Measurements from ENCODE around the gene REM2. TPM values are rescaled to one million over a fixed set of nuclear protein-coding genes. Genes with fewer than 3 reads are reported as not detected.

REM2 gene
- total RNA-seq, 1 donor from 2014 or later, result 0.79 TPM

DNA sequence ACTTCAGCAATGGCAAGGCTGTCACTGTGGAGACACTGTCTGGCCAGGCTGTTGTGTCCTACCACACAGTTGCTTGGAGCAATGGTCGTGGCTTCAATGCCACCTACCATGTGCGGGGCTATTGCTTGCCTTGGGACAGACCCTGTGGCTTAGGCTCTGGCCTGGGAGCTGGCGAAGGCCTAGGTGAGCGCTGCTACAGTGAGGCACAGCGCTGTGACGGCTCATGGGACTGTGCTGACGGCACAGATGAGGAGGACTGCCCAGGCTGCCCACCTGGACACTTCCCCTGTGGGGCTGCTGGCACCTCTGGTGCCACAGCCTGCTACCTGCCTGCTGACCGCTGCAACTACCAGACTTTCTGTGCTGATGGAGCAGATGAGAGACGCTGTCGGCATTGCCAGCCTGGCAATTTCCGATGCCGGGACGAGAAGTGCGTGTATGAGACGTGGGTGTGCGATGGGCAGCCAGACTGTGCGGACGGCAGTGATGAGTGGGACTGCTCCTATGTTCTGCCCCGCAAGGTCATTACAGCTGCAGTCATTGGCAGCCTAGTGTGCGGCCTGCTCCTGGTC lies 7.2 kb upstream of the REM2 start:
- TF ChIP-seq EZH2 (IDR thresholded peaks at IDR 0.05; ENCODE audit: insufficient read depth, low read length), result no peak
- TF ChIP-seq, protein P1, sequence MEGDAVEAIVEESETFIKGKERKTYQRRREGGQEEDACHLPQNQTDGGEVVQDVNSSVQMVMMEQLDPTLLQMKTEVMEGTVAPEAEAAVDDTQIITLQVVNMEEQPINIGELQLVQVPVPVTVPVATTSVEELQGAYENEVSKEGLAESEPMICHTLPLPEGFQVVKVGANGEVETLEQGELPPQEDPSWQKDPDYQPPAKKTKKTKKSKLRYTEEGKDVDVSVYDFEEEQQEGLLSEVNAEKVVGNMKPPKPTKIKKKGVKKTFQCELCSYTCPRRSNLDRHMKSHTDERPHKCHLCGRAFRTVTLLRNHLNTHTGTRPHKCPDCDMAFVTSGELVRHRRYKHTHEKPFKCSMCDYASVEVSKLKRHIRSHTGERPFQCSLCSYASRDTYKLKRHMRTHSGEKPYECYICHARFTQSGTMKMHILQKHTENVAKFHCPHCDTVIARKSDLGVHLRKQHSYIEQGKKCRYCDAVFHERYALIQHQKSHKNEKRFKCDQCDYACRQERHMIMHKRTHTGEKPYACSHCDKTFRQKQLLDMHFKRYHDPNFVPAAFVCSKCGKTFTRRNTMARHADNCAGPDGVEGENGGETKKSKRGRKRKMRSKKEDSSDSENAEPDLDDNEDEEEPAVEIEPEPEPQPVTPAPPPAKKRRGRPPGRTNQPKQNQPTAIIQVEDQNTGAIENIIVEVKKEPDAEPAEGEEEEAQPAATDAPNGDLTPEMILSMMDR (IDR thresholded peaks at IDR 0.05; ENCODE audit: insufficient read depth, low read depth, low read length), result no peak
- Histone ChIP-seq H4K20me1 (ENCODE audit: insufficient read depth, low read length) (peaks cover 31% of the 10 kb centered on the region), H3K4me1 (ENCODE audit: insufficient read depth, low read length) (peaks cover 6% of the 10 kb centered on the region), H3K4me2 (ENCODE audit: low read length) (no peak overlapping the region), H3K27me3 (ENCODE audit: insufficient read depth, low read length) (no peaks in the 10 kb centered on the region), H3K79me2 (ENCODE audit: insufficient read depth, low read length) (peaks cover 27% of the 10 kb centered on the region), H3K9me3 (ENCODE audit: insufficient read depth, low read depth, low read length) (no peaks in the 10 kb centered on the region), H3K4me3 (ENCODE audit: insufficient read depth, low read depth, low read length) (no peak overlapping the region), H2AFZ (ENCODE audit: low read depth, low read length) (no peak overlapping the region), H3K9ac (ENCODE audit: low read length) (no peak overlapping the region), H3K27ac (ENCODE audit: low read depth, low read length) (no peak overlapping the region), H3K36me3 (ENCODE audit: insufficient read depth, low read length) (peaks cover 18% of the 10 kb centered on the region)
- Mint-ChIP-seq H3K36me3 (ENCODE audit: low read depth, unreplicated experiment) (peaks cover 23% of the 10 kb centered on the region), H3K4me3 (ENCODE audit: unreplicated experiment) (no peak overlapping the region), H3K4me1 (ENCODE audit: low read depth, unreplicated experiment) (peaks cover 5% of the 10 kb centered on the region), H3K27ac (ENCODE audit: unreplicated experiment) (no peak overlapping the region), H3K27me3 (ENCODE audit: low read depth, unreplicated experiment) (no peaks in the 10 kb centered on the region), H3K9me3 (ENCODE audit: unreplicated experiment) (no peaks in the 10 kb centered on the region)
- FAIRE-seq (no peak), DNase-seq (ENCODE audit: low read depth) (no peak)

GRCh38 chr14:22877000-22877501 lies 6.0 kb upstream of the REM2 start:
- H3K27ac ChIP-seq (ENCODE audit: low read depth, low read length), result no peak overlapping the region
- DNase-seq (ENCODE audit: low read depth), result no peak
- H3K27me3 ChIP-seq (ENCODE audit: insufficient read depth, low read length), result no peaks in the 10 kb centered on the region
- no peak overlapping the region for H3K27ac Mint-ChIP-seq (ENCODE audit: unreplicated experiment)
- no peaks in the 10 kb centered on the region for H3K9me3 Mint-ChIP-seq (ENCODE audit: unreplicated experiment)
- no peaks in the 10 kb centered on the region for H3K9me3 ChIP-seq (ENCODE audit: insufficient read depth, low read depth, low read length)
- H3K9ac ChIP-seq (ENCODE audit: low read length), result no peak overlapping the region
- no peaks in the 10 kb centered on the region for H3K27me3 Mint-ChIP-seq (ENCODE audit: low read depth, unreplicated experiment)
- no peak overlapping the region for H3K4me2 ChIP-seq (ENCODE audit: low read length)
- peaks cover 23% of the 10 kb centered on the region for H3K36me3 Mint-ChIP-seq (ENCODE audit: low read depth, unreplicated experiment)
- H2AFZ ChIP-seq (ENCODE audit: low read depth, low read length), result no peak overlapping the region
- H3K36me3 ChIP-seq (ENCODE audit: insufficient read depth, low read length), result peaks cover 18% of the 10 kb centered on the region
- H3K4me3 Mint-ChIP-seq (ENCODE audit: unreplicated experiment), result no peak overlapping the region
- FAIRE-seq, result no peak
- peaks cover 25% of the 10 kb centered on the region for H3K79me2 ChIP-seq (ENCODE audit: insufficient read depth, low read length)
- peaks cover 5% of the 10 kb centered on the region for H3K4me1 ChIP-seq (ENCODE audit: insufficient read depth, low read length)
- peaks cover 9% of the 10 kb centered on the region for H3K4me1 Mint-ChIP-seq (ENCODE audit: low read depth, unreplicated experiment)
- H3K4me3 ChIP-seq (ENCODE audit: insufficient read depth, low read depth, low read length), result no peak overlapping the region
- peaks cover 31% of the 10 kb centered on the region for H4K20me1 ChIP-seq (ENCODE audit: insufficient read depth, low read length)
- no peak for TF ChIP-seq EZH2 (IDR thresholded peaks at IDR 0.05; ENCODE audit: insufficient read depth, low read length)
- TF ChIP-seq, protein P1 (IDR thresholded peaks at IDR 0.05; ENCODE audit: insufficient read depth, low read depth, low read length), result no peak
